HG03097 (cell line): ENCODE data around the gene TXN2.
A peak's percentile ranks its signal among the peaks of the same experiment; 100 is the strongest.

Experiments used
- ATAC-seq: cut with Tn5 transposase; IDR thresholded peaks from one replicate; pipeline ENCODE4 v1.9.1; 2021; ENCODE audit not compliant: unreplicated experiment, low FRiP score

The TXN2 gene

DNA sequence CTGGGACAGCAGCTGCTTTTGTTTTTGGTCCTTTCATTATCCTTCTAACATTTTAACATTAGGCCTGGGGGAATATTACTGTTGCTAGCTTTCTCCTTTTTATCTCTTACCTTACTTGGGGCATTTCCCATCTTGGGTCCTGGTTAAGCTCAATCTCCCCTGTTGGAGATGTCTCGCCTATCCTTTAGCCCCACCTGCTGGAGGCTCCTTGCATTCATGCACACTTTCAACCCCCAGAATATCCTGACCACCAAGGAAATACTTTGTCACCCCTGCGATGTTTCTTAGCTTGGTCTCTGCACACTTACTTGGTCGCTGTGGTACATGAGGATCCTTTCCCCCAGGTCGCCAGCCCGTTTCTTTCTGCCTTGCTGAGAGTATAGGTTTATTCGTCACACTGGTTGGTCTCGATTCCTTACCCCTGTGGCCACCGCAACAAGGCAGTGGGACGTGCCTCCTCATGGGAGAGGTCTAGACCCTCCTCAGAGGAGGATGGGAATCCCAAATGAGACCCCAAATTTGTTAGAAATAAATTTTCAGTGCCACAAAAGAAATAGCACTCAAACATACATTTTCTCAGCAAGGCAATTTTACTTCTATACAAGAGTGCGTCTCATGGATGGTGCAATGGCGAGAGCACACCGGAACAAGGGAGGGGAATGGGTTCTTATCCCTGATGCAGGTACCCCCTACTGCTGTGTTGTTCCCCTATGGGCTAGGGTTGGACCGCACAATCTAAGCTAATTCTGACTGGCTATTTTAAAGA, 5.4 kb upstream of the TXN2 start:
- ATAC-seq, result no peak

DNA sequence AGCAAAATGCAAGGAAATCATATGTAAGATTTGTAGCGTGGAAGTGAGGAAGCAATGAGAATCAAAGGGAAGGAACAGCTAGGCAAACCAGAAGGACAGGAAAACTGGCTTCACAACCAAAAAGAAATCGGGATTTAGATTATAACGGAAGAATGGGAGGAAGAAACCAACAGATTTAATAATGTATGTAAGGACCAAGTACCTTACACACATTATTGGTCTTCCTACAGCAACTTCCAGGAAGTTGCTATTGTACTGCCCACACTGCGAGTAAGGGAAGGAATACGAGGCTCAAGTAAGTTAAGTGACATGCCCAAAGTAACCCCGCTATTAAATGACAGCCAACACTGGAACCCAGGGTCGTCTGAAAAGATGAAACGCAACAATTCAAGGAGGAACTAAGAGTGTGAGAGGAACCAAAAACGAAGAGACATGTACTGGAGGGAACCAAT, 473 bp downstream of the TXN2 start:
- no peak for ATAC-seq

DNA sequence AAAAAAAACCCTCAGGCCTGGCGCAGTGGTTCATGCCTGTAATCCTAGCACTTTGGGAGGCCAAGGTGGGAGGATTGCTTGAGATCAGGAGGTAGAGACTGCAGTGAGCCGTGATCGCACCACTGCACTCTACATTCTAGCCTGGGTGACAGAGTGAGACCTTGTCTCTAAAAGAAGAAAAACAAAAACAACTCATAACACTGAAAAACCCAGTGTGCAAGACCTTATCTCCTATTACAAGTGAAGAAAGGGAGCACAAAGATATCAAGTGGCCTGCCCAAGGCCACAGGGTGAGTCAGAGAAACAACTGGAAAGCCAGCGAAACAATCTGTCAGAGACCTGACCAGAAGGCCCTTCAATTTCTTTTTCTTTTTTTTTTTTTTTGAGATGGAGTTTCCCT, 2.5 kb downstream of the TXN2 start:
- no peak for ATAC-seq

DNA sequence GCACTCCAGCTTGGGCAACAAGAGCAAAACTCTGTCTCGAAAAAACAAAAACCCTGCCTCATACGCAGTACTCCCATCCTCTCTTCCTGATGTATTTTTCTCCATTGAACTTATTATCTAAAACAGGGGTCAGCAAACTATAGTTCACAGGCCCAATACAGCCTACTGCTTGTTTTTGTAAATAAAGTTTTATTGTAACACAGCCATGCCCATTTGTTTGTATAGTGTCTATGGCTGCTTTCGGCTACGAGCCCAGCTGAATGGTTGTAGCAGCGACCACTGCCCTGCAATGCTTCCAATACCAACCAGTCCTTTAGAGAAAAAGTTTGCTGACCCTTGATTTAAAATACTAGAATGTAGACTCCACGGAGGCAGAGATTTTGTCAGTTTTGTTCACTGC, 6.1 kb downstream of the TXN2 start:
- no peak for ATAC-seq

DNA sequence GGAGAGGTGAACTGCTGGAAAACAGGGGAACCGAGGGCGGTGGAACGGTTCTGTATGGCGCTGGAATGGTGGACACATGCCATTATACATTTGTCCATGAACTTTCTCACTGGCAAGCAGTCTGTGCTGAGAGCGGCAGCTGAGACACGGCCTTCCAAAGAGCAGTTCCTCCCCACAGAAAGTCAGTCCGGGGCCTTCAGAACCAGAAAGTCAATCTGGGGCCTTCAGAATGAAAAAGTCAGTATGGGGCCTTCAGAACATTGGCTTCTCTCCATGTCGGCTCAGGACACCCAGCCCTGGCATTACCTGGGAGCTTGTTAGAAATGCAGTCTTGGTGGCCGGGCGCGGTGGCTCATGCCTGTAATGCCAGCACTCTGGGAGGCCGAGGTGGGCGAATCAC, 8.8 kb downstream of the TXN2 start:
- no peak for ATAC-seq

DNA sequence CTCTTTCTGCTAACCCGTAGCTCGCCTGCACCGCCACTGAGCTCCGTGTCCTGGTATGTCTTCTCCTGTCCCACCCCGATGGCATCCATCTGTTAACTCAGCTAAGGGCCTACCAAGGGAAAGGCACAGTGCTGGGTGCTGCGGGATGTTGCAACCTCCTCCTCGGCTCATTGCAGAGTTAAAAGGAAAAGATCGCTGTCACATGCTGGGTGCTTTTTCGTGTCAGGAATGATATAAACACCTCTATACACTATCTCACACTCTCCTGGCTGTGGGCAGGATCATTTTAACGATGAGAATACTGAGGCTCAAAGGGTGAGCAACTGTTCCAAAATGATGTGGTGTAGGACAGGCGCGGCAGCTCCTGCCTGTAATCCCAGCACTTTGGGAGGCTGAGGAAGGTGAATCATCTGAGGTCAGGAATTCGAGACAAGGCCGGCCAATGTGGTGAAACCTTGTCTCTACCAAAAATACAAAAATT, 10.1 kb downstream of the TXN2 start:
- no peak for ATAC-seq

DNA sequence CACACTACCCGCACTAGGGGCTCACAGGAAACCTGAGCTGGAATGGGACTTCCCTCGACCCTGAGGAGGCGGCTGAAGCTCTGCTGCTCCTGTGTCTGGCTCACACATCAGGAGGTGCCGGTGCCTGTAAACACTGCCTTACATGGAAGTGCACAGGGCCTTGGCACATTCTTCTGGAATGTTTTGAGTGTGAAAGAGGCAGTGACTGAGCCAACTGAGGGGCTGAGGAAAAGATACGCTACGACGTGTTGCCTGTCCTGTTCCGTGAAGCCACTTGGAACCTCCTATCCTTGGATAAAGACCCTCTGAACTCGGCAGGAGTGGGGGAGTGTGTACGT, 10.5 kb downstream of the TXN2 start:
- no peak for ATAC-seq

DNA sequence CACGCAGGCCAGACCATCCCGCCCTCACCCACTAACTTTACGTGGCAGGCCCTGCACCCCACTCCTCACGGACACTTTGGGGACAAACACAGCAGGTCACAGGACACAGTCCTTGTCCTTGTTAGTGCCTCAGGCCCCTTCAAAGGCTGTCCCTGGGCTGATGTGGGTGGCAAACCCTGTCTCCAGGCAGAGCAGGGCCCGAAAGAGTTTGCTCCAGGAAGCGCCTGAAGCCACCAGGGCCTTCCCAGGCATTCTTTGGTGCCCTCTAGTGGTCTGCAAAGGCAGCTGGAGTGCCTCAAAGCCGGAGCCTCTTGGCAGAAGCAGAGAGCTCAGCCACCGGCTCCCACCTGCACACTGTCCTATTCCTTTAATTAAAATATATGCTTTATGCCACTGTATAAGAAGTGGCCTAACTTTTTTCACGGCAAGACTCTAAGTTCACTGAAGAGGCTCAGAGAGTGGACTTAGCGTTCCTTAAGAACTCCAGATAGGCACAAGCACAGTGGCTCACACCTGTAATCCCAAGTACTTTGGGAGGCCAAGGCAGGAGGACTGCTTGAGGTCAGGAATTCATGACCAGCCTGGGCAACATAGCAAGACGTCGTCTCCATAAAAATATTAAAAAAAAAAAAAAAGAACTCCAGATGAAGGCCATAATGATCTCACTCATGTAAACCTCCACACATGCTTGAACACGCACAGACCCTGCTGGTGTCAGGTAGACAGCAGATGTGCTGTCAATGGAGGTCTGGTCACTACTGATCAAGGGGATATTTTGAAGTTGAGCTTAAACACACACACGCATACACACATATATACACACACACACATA, 11.1 kb downstream of the TXN2 start:
- ATAC-seq, result peak; percentile 44

DNA sequence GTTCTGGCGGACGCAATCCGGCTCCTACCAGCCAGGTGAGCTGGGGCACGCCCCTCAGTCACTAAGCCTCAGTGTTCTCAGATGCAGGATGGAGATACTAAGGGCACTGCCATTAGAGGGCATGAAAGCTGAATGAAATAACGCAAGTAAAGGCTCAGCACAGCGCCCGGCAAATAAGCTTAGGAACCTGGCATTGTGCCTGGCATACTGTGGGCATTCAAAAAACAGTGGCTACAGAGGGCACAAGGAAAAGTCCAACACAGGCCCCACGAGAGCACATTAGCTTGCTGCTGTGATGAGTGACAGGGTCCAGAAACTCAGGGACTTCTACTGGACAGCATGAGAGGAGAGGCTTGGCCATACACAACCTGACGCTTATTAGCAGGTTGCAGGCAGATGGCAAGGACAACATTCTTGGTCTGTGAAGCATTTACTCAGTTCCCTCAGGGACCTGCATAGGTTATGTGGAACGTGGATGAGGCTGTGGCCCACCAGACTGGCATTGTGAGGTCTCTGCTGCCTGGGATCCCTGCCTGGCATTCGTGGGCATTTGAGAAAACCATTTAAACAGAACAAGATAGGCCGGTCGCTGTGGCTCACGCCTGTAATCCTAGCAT, 12.2 kb downstream of the TXN2 start:
- ATAC-seq, result no peak

DNA sequence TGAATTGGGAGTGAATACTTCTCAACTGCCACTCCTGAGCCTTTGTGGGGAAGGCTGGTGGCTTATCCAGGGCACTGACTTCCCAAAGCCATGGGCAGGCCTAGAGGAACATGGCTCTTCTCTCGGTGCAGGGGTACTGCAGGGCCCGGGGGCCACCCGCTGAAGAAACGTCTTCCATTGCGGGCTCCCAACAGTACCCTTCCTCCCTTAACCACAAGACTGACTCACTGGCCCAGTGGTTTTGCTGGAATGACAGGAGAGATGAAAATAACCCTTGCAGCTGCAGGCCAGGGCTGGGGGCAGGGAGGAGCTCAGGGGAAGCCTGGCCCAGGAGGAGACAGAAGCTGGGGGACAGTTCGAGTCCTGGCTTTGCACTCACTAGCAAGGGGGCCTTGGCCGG, 13.5 kb downstream of the TXN2 start:
- no peak for ATAC-seq

DNA sequence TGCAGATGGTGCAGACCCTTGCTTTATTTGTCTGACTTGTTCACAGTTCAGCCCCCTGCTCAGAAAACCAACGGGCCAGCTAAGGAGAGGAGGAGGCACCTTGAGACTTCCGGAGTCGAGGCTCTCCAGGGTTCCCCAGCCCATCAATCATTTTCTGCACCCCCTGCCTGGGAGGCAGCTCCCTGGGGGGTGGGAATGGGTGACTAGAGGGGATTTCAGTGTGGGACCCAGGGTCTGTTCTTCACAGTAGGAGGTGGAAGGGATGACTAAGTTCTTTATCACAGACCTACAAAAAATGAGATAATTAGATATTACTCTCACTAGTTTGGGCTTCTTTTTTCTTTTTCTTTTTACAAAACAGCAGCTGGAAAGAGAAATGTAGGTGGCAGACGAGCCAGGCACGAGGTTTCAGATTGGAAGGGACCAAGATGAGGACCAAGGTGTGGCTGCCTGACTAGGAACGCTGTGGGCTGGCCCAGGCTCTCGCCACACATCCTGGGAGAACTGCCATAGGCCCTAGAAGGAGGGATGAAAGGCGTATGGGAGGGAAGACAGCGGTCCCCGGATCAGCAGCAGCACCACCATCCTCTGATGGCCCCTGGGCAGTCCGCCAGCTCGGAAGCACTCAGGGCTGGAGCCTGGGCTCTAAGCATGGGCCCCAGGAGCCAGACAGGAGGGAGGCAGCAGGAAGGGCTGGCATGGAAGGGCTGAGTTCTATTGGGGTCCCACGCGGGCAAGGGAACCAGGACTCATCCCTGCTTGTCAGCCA, 14.2 kb downstream of the TXN2 start:
- no peak for ATAC-seq

DNA sequence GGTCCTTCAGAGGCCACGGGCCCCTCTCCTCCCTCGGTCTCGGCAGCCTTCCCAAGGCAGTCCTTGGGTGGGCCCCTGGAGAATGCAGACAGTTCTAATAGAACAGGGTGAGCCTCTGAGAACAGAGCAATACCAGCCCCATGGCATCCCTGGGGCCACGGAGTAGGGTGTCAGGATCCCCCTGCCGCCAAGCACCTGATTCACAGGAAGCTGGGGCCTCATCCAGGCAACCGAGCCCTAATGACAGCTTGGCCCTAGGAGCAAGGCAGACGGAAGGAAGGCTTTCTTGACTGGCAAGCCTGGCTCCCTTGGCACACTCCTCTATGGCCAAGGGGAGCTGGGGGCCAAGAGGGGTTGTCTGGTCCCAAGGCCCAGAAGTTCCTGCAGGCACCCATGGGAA, 15.2 kb downstream of the TXN2 start:
- no peak for ATAC-seq

DNA sequence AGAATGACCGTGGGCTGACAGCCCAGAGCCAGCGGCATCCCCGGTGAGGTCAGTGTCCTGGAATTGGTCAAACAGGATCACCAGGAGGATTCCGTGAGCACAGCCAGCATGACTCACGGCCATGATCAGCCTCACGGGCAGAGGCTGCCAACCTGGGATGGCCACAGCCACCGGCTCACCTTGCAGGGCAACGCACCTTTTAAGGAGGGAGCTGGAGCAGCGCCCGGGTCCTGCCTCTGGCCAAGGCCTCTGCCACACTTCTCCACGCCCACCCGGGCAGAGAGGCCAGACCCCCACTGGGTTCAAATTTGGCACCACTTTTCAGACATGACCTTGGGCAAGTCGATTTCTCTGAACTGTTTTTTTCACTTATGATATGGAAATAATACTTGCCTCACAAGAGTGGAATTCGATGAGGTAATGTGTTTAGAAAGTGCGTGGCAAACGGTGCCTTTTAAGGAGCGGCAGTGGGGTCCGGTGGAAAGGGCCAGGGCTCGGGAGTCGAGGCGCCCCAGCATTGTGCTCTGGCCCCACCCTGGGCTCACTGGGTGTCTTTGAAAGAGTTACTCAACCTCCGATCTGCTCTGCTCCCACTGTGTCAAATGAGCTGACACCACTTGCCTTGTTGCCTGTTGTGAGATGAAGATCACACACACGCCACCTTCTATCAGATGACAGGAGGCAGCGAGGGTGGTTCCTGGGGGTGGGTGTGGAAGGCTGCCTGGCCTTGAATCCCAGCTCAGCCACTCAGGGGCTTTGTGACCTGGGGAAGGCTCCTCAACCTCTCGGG, 16.0 kb downstream of the TXN2 start:
- no peak for ATAC-seq

DNA sequence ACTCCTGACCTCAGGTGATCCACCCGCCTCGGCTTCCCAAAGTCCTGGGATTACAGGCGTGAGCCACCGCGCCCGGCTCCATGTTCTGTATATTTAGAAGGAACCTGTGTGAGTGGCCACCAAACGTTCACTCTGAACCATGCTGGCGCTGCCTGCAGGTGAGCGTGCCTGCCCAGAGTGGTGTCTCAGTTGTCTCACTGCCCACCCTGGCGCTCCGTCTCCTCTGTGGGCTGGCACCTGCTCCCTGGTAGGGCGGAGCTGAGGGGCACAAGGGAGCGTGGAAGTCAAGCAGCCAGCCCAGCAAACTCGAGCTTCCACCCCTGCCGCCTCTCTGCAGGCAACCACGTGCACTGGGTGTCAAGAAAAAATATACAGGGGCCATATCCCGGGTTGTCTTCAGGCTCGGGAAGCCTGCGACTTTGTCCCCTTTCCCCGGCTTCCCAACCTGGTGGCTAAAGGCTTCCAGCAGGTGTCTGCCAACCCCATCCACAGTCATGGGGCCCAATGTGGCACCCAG, 16.7 kb downstream of the TXN2 start:
- no peak for ATAC-seq

DNA sequence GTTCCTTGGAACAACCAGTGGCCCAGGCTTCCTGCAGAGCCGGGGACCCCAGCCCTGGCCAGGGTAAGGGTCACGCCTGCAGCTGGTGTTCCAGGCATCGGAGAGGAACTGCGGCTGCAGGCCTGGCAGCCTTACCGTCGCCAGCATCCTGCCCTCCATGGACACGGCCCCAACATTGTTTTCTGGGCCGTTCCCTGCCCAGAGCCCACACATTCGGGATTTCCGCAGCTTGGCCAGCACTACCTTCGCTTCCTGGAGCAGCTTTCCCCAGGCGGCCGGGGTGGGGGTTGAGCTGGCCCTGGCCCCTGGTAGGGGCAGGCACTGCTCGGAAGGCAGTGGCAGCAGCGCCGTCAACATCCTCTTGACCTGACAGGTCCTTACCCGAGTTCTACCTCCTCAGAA, 17.7 kb downstream of the TXN2 start:
- ATAC-seq, result no peak

DNA sequence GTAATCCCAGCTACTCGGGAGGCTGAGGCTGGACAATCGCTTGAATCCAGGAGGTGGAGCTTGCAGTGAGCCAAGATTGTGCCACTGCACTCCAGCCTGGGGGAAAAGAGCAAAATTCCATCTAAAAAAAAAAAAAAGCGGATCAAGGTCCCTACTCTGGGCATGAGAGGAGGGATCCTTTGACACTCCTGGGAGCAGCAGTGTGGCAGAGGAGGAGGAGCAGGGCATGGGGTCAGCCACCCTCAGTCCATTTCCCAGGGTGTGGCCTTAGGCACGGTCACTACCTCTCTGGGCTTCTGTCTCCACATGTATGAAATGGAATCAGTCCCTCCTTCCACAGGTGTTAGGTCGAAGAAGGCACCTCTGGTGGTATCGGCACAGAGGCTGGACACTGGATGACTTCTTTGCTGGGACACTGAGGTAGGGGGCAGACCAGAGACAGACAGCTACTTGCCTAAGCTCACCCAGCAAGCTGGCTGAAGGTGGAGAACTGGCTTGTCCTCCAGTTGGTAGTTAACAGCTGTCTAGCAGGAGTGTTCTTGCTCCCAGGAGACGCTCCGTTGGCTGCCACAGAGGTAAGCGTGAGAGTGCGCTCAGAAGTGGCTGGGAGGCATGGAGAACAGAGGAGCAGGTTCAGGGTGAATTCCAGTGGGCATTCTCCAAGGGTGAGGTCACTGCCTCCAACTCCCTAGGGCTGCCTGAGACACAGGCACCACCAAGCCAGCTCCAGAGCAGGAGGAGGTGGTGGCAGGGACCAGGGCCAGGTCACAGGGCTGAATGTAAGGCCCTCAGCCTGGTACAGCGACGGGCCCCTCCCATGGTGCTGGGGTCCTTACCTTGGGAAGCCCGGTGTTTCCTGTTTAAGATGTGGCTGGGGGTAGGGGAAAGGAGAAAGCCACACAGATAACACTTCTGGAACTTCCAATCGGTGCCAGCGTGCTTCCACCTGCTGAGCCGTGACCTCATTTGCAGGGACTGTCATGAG, 19.5 kb downstream of the TXN2 start:
- ATAC-seq, result no peak

DNA sequence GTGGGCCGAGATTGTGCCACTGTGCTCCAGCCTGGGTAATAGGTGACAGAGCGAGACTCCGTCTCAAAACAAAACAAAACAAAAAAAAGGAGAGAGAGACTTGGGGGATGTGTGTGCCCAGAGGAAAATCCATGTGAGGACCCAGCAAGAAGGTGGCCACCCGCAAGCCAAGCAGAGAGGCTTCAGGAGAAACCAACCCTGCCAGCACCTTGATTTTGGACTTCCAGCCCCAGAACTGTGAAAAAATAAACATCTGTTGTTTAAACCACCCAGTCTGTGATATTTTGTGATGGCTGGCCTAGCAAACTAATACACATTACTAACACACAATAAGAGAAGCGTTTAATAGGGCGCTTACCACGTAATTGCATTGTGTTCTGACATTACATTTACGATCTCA, 21.2 kb downstream of the TXN2 start:
- ATAC-seq, result no peak

DNA sequence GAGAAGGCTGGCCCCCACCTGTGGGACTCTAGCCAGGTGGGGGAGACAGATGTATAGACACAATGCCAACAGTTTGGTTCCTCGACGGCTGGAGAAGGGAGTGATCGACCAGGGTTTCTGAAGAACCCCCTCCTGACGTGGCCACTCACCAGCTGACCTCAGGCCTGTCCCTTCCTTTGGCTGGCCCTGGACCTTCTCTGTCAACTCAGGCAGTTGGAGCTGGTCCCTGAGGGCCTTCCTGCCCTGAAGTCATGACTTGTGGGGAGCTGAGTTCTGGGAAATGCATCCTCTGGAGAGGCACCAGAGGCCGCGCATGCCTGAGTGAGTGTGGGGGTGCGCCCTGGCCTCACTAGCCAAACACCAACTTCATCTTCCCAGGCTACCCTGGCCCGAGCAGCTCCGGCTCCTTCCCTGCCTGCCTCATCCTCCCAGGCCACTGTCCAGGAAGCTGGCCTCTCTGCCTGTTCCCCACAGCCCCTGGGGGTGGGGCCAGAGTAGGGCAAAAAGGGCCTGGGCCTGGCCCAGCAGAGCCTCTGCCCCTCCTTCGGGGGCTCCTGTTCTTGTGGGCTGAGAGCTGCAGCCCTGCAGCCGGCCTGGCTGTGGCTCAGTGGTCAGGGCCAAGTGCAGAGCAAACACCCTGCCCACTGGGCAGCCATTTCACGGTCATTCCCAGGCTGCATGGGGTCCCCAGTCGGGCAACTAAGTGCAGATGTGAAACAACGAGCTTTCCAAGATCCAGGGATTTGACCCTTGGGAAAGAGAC, 23.6 kb downstream of the TXN2 start:
- ATAC-seq, result no peak
